ENCODE results near the gene HIVEP3.

DNA sequence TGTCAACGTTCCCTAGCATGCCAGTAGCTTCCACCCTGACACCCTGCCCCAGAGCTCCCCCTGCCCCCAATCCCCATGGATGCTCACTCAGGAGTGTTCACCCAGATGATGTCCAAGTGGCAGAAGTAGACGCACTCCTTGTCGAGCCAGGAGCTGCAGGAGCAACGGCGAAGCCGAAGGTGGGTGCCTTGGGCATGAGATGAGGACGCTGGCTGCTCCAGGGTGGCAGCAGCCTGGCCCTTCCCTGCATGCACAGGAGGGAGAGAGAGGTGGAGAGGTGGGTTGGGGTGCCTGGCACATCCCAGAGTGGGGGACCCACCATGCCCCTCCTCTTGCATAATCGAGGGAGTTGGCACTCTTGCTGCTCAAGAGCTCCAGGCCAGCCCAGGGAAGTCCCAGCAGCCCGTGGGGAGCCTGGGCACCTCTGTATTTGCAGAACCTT is 434.7 kb downstream of the HIVEP3 start:
- TF ChIP-seq, protein P1, sequence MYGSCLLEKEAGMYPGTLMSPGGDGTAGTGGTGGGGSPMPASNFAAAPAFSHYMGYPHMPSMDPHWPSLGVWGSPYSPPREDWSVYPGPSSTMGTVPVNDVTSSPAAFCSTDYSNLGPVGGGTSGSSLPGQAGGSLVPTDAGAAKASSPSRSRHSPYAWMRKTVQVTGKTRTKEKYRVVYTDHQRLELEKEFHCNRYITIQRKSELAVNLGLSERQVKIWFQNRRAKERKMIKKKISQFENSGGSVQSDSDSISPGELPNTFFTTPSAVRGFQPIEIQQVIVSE (CRISPR knock-in tag; IDR thresholded peaks at IDR 0.05; ENCODE audit: borderline replicate concordance), result no peak
- TF ChIP-seq CTCF (IDR thresholded peaks at IDR 0.05) (no peak), USF1 (CRISPR knock-in tag; IDR thresholded peaks at IDR 0.05) (no peak)
- TF ChIP-seq, protein P2, sequence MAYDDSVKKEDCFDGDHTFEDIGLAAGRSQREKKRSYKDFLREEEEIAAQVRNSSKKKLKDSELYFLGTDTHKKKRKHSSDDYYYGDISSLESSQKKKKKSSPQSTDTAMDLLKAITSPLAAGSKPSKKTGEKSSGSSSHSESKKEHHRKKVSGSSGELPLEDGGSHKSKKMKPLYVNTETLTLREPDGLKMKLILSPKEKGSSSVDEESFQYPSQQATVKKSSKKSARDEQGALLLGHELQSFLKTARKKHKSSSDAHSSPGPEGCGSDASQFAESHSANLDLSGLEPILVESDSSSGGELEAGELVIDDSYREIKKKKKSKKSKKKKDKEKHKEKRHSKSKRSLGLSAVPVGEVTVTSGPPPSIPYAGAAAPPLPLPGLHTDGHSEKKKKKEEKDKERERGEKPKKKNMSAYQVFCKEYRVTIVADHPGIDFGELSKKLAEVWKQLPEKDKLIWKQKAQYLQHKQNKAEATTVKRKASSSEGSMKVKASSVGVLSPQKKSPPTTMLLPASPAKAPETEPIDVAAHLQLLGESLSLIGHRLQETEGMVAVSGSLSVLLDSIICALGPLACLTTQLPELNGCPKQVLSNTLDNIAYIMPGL (CRISPR knock-in tag; IDR thresholded peaks at IDR 0.05), result no peak

All from WTC11 (cell line).